Peyer's patch (tissue), 4 donors: ENCODE results near the gene NXT1.

Source experiments
- POLR2A ChIP-seq, 2 donors: fragments of 450-650 bp; IDR thresholded peaks; one replicate each; pipeline ENCODE4 v1.5.1; 2017; ENCODE audit warnings: antibody characterized with exemption in 2 of 2, mild to moderate bottlenecking in 2 of 2, moderate library complexity in 2 of 2
- TF ChIP-seq, protein P1 (sequence below), 6 experiments: fragments of 450-650 bp in 4 of 6; fragments of 200-600 bp in 2 of 6; sonication (generic) in 1 of 6; IDR thresholded peaks; one replicate each; pipeline ENCODE4 v1.5.1; 2017 to 2019; ENCODE audit warnings: antibody characterized with exemption in 6 of 6, mild to moderate bottlenecking in 3 of 6, moderate library complexity in 1 of 6

DNA sequence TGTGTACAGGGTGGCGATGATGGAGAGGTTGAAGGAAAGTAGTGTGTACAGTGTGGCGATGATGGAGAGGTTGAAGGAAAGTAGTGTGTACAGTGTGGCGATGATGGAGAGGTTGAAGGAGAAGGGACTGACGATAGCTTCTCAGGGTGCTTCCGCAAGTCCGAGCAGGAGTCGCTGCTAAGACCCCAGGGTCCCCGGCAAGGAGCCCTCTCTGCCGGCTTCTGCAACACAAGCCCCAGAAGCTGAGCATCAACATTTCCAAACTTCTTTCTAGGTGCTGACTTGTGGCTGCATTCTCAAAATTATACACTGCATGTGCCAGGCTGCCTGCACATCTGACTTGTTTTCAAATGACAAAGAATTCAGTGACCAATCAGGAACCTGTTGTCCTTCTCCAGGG, 47.8 kb upstream of the NXT1 start:
- TF ChIP-seq POLR2A (IDR thresholded peaks at IDR 0.05): no peak
- TF ChIP-seq, protein P1, sequence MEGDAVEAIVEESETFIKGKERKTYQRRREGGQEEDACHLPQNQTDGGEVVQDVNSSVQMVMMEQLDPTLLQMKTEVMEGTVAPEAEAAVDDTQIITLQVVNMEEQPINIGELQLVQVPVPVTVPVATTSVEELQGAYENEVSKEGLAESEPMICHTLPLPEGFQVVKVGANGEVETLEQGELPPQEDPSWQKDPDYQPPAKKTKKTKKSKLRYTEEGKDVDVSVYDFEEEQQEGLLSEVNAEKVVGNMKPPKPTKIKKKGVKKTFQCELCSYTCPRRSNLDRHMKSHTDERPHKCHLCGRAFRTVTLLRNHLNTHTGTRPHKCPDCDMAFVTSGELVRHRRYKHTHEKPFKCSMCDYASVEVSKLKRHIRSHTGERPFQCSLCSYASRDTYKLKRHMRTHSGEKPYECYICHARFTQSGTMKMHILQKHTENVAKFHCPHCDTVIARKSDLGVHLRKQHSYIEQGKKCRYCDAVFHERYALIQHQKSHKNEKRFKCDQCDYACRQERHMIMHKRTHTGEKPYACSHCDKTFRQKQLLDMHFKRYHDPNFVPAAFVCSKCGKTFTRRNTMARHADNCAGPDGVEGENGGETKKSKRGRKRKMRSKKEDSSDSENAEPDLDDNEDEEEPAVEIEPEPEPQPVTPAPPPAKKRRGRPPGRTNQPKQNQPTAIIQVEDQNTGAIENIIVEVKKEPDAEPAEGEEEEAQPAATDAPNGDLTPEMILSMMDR (IDR thresholded peaks at IDR 0.05): no peak
